Fibroblast of lung (primary cell): ENCODE results near the gene ZBTB4. TPM values are rescaled to one million over a fixed set of nuclear protein-coding genes. Genes with fewer than 3 reads are reported as not detected.

Experiments used
- DNase-seq, 2 donors: peaks; one replicate each; pipeline versions ENCODE4 v3.0.0 to v3.0.0-alpha.2; 2010; ENCODE audit warnings: low read depth in 2 of 2
- H2AFZ ChIP-seq: 2 replicates; pipeline ENCODE4 v1.5.1; 2012; ENCODE audit warnings: low read length, control low read depth, inconsistent platforms
- H3K27ac ChIP-seq: 2 replicates; pipeline ENCODE4 v1.5.1; 2011; ENCODE audit warnings: low read length, control low read depth; ENCODE audit not compliant: insufficient read depth
- H3K27me3 ChIP-seq: 2 replicates; pipeline ENCODE4 v1.5.1; 2011; ENCODE audit warnings: mild to moderate bottlenecking, low read length; ENCODE audit not compliant: control insufficient read depth, insufficient read depth
- H3K36me3 ChIP-seq: 2 replicates; pipeline ENCODE4 v1.5.1; 2011; ENCODE audit warnings: low read length; ENCODE audit not compliant: control insufficient read depth, insufficient read depth
- H3K4me1 ChIP-seq: 2 replicates; pipeline ENCODE4 v1.5.1; 2011; ENCODE audit warnings: low read length; ENCODE audit not compliant: control insufficient read depth, insufficient read depth; ENCODE audit errors: extremely low read depth
- H3K4me2 ChIP-seq: 2 replicates; pipeline ENCODE4 v1.5.1; 2011; ENCODE audit warnings: low read length, control low read depth; ENCODE audit not compliant: insufficient read depth; ENCODE audit errors: extremely low read depth
- H3K4me3 ChIP-seq, 4 experiments: fragments of 200-600 bp in 1 of 4; sonication (generic) in 1 of 4; replicated peaks in 1 of 4; 2 replicates each; pipeline ENCODE4 v1.5.1; 2011 to 2016; ENCODE audit warnings: low read length in 4 of 4, low read depth in 3 of 4, mild to moderate bottlenecking in 3 of 4, control low read depth in 2 of 4, inconsistent platforms in 1 of 4, mixed read lengths in 1 of 4; ENCODE audit not compliant: insufficient read depth in 1 of 4; ENCODE audit errors: control extremely low read depth in 1 of 4
- H3K79me2 ChIP-seq: 2 replicates; pipeline ENCODE4 v1.5.1; 2012; ENCODE audit warnings: mild to moderate bottlenecking, low read length, inconsistent platforms; ENCODE audit not compliant: control insufficient read depth, insufficient read depth
- H3K9ac ChIP-seq: 2 replicates; pipeline ENCODE4 v1.5.1; 2011; ENCODE audit warnings: mild to moderate bottlenecking, low read length, control low read depth; ENCODE audit not compliant: insufficient read depth
- H3K9me3 ChIP-seq: 2 replicates; pipeline ENCODE4 v1.5.1; 2012; ENCODE audit warnings: low read depth, low read length; ENCODE audit not compliant: control insufficient read depth, insufficient read depth
- H4K20me1 ChIP-seq: 2 replicates; pipeline ENCODE4 v1.5.1; 2011; ENCODE audit warnings: low read length; ENCODE audit not compliant: control insufficient read depth, insufficient read depth; ENCODE audit errors: extremely low read depth
- EZH2 ChIP-seq: IDR thresholded peaks from 2 replicates; pipeline ENCODE4 v1.5.1; 2012; ENCODE audit warnings: low read length, control low read depth, mild to moderate bottlenecking; ENCODE audit errors: missing control alignments
- polyA plus RNA-seq, 2 donors: library from polyadenylated mRNA; depleted of rRNA in 1 of 2; stranded (reverse) in 1 of 2; unstranded in 1 of 2; fragments of >200 nt; gene quantifications; 2 replicates each; pipeline ENCODE4 v1.2.1, GENCODE V29; 2011 to 2012; ENCODE audit warnings: missing spikeins in 1 of 2
- total RNA-seq: library from RNA; depleted of rRNA; stranded (reverse); fragments of >200 nt; gene quantifications from 2 replicates; pipeline ENCODE4 v1.2.1, GENCODE V29; 2014
- TF ChIP-seq, protein P1 (sequence below), 2 donors: IDR thresholded peaks in 1 of 2; conservative IDR thresholded peaks in 1 of 2; 1 replicate in 1 of 2; 2 replicates in 1 of 2; pipeline ENCODE4 v1.5.1; 2011 to 2012; ENCODE audit warnings: low read length in 2 of 2, control low read depth in 1 of 2, inconsistent platforms in 1 of 2, low read depth in 1 of 2, mild to moderate bottlenecking in 1 of 2

Gene ZBTB4
- total and polyA plus RNA-seq, 2 donors (not counting 1 experiment from before 2014, with no cell fraction given) = 21.3 to 29.9 TPM

DNA sequence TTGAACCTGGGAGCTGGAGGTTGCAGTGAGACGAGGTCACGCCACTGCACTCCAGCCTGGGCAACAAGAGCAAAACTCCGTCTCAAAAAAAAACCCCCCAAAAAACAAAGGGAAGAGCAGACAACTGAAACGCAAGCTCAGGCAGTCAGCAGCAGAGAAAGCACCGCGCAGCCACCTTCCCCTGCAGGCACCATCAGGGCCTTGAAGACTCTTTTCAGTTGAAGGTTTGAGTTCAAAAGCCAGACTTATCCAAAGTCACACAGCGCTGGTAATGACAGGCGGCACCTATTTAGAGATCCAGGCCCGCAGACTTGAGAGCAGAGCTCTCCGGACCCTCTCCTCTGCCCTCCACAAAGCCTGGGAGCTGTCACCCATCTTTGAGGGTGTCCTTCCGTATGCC is 11.1 kb downstream of the ZBTB4 start:
- no peak for DNase-seq
- TF ChIP-seq, protein P1, sequence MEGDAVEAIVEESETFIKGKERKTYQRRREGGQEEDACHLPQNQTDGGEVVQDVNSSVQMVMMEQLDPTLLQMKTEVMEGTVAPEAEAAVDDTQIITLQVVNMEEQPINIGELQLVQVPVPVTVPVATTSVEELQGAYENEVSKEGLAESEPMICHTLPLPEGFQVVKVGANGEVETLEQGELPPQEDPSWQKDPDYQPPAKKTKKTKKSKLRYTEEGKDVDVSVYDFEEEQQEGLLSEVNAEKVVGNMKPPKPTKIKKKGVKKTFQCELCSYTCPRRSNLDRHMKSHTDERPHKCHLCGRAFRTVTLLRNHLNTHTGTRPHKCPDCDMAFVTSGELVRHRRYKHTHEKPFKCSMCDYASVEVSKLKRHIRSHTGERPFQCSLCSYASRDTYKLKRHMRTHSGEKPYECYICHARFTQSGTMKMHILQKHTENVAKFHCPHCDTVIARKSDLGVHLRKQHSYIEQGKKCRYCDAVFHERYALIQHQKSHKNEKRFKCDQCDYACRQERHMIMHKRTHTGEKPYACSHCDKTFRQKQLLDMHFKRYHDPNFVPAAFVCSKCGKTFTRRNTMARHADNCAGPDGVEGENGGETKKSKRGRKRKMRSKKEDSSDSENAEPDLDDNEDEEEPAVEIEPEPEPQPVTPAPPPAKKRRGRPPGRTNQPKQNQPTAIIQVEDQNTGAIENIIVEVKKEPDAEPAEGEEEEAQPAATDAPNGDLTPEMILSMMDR (conservative IDR thresholded peaks at IDR 0.05 in 1 of 2, IDR thresholded peaks at IDR 0.05 in 1 of 2; ENCODE audit: low read depth in 1 of 2, low read length in 2 of 2) = no peak
- no peak for TF ChIP-seq EZH2
- H3K79me2 ChIP-seq = peaks cover 48% of the 10 kb centered on the region
- no peak overlapping the region for H2AFZ ChIP-seq
- H3K4me1 ChIP-seq = peaks cover 14% of the 10 kb centered on the region
- no peaks in the 10 kb centered on the region for H4K20me1 ChIP-seq
- no peaks in the 10 kb centered on the region for H3K9me3 ChIP-seq
- no peak overlapping the region for H3K4me3 ChIP-seq
- no peak overlapping the region for H3K27ac ChIP-seq
- H3K36me3 ChIP-seq = peaks cover 12% of the 10 kb centered on the region
- no peak overlapping the region for H3K4me2 ChIP-seq
- H3K27me3 ChIP-seq = no peaks in the 10 kb centered on the region
- H3K9ac ChIP-seq = no peak overlapping the region

DNA sequence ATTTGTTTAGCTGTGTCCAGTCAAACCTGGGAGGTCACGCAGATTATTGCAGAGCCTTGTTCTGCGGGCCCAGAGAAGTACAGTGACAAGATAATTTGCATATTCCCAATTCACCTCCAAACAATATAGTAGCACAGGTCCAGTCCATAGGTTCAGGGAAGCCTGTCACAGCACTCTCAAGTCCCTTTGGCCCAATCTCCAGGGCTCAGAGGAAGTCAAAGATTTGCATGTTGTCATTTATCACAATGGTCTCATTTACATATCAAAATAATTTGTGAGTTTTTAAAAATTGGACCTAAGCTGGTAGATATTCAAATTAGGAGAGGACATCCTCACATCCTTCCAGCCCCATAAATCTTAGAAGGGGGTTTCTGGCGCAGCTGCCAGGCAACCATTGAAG is 11.9 kb downstream of the ZBTB4 start:
- no peak for TF ChIP-seq EZH2
- TF ChIP-seq, protein P1 (conservative IDR thresholded peaks at IDR 0.05 in 1 of 2, IDR thresholded peaks at IDR 0.05 in 1 of 2; ENCODE audit: low read depth in 1 of 2, low read length in 2 of 2) = no peak
- Histone ChIP-seq H3K36me3 (peaks cover 18% of the 10 kb centered on the region), H3K79me2 (peaks cover 45% of the 10 kb centered on the region), H2AFZ (no peak overlapping the region), H3K9me3 (no peaks in the 10 kb centered on the region), H3K4me2 (no peak overlapping the region), H3K27ac (peak overlapping the region; percentile 68), H3K4me1 (peaks cover 14% of the 10 kb centered on the region), H3K4me3 (no peak overlapping the region), H4K20me1 (no peaks in the 10 kb centered on the region), H3K9ac (no peak overlapping the region), H3K27me3 (no peaks in the 10 kb centered on the region)
- DNase-seq = no peak

DNA sequence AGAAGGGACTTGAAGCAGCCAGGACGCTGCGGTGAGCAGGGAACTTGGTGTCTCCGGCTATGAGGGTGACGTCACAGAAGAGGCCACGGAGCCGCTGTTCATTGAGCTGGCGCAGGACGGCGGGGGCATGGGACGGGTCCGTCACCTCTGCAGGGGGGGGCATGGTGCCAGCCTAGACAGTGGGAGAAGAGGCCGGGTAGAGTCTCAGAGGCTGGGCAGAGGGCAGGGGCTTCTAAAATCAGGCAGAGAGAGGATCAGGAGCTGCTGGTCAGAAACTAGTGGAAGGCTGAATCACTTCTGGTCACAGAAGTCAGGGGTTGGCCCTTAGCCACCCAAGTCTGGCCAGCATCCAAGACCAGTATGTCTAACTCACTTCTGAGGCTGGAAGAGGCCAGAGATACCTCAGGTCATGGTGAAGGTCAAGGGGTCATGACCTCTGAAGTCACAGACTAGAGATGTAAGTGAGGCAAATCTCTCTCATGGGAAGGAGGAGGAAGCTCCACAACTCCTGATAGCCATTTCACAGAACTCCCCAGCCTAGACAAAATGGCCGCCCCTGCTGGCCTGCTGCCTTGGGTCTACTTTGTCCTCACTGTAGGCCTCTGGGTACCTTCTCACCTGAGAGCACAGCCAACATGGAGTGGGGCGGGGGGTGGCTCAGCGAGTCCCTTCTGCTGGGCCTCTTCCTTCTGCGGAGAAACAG is 12.6 kb downstream of the ZBTB4 start:
- H3K79me2 ChIP-seq = peaks cover 40% of the 10 kb centered on the region
- H3K4me1 ChIP-seq = peaks cover 14% of the 10 kb centered on the region
- no peak for TF ChIP-seq EZH2
- TF ChIP-seq, protein P1 (conservative IDR thresholded peaks at IDR 0.05 in 1 of 2, IDR thresholded peaks at IDR 0.05 in 1 of 2; ENCODE audit: low read depth in 1 of 2, low read length in 2 of 2) = no peak
- H3K27me3 ChIP-seq = no peaks in the 10 kb centered on the region
- peaks cover 22% of the 10 kb centered on the region for H3K36me3 ChIP-seq
- H2AFZ ChIP-seq = no peak overlapping the region
- no peaks in the 10 kb centered on the region for H4K20me1 ChIP-seq
- peak overlapping the region; percentile 68 for H3K27ac ChIP-seq
- H3K9ac ChIP-seq = peak overlapping the region; percentile 16
- peak overlapping the region; percentile 25 for H3K4me2 ChIP-seq
- peak; percentile 56 to 71 for DNase-seq
- no peaks in the 10 kb centered on the region for H3K9me3 ChIP-seq
- H3K4me3 ChIP-seq = no peak overlapping the region
